ENCODE results near the gene POLR1E.
"Not testable (repeated sequence)": the region's sequence is repeated elsewhere in the genome, so short reads cannot be mapped to it uniquely, and the experiment has no call there.

DNA sequence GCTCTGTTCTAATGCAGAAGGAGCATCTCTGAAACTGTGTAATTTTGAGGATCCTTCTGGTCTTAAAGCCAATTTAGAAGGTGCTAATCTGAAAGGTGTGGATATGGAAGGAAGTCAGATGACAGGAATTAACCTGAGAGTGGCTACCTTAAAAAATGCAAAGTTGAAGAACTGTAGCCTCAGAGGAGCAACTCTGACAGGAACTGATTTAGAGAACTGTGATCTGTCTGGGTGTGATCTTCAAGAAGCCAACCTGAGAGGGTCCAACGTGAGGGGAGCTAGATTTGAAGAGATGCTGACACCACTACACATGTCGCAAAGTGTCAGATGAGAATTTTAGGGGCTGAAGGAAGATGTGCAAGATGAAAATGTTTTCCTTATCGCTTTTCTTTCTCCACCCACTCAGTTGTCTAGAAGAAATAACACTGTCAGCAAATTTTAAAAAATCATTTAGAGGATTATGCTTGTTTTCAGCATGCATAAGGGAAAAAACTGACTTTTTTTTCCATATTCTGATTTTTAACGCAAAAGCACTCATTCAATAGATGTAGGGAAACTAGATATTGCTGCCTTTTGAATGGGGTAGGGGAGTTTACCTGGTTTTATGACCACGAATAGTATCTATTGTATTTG lies 7.6 kb upstream of the POLR1E start:
- TF ChIP-seq CTCF, POLR2A (IDR thresholded peaks at IDR 0.05): not testable (repeated sequence)

Measured in Peyer's patch (tissue), 4 donors.